ENCODE data around the gene ODF2L.

ODF2L gene, protein sequence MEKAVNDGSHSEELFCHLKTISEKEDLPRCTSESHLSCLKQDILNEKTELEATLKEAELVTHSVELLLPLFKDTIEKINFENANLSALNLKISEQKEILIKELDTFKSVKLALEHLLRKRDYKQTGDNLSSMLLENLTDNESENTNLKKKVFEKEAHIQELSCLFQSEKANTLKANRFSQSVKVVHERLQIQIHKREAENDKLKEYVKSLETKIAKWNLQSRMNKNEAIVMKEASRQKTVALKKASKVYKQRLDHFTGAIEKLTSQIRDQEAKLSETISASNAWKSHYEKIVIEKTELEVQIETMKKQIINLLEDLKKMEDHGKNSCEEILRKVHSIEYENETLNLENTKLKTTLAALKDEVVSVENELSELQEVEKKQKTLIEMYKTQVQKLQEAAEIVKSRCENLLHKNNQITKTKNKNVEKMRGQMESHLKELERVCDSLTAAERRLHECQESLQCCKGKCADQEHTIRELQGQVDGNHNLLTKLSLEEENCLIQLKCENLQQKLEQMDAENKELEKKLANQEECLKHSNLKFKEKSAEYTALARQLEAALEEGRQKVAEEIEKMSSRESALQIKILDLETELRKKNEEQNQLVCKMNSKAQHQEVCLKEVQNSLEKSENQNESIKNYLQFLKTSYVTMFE

GRCh38 chr1:86395751-86396497, at the start of gene ODF2L:
Gene ODF2L, minus strand, starts transcription at chr1:86396323. Its CDS starts 9,296 bp downstream, at chr1:86387027.
- DNase-seq: peak; percentile 88

DNA sequence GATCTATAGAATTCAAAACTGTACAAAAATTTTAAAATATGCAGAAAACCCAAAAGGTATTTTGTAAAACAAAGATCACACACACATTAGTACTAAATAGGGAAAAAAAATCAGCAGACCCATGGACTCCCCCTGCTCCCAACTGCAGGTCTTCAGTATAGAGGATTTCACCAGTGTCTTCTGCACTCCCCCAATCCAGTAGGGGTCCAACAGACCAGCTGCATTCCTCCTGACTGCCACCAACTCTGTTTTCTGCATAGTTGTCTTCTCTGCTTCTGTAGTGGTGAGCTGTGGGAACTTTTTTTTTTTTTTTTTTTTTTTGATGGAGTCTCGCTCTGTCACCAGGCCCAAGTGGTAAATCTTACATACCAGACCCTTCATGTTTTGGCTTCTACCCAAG, 49.8 kb upstream of the ODF2L start:
- DNase-seq: no peak

DNA sequence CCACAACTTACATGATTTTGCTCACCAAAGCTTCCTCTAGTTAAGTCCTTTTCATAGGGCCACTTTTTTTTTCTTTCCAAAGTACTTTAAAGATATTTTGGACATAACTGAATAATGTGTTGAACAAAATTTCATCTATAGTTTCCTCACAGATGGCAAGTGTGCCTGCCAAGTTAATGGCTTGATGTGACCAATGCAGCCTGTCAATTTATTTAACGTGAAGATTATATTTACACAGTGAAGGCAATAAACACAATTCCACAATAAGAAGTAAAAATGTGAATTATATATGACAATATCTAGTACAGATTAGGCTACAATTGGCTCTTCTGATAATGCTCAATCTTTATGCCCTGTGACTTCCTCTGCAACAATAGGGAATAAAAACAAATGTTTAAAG, 45.9 kb upstream of the ODF2L start:
- no peak for DNase-seq

GRCh38 chr1:86441581-86441980, 45.5 kb upstream of the ODF2L start:
- no peak for DNase-seq

DNA sequence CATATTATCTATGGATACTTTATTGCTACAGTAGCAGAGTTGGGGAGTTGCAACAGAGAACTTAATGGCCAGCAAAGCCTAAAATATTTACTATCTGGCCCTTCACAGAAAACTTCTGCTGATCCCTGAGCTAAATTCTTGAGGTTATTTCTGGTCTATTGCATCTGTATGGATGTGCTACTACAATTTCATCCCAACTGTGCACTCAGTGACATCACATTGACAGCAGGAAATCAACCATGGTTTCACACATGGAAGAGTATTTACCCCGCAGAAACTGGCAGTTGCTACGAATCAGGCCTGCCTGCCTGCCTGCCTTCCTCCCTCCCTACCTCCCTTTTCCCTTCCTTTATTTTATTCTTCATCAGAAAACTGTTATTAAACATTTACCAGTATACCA, 39.9 kb upstream of the ODF2L start:
- no peak for DNase-seq

DNA sequence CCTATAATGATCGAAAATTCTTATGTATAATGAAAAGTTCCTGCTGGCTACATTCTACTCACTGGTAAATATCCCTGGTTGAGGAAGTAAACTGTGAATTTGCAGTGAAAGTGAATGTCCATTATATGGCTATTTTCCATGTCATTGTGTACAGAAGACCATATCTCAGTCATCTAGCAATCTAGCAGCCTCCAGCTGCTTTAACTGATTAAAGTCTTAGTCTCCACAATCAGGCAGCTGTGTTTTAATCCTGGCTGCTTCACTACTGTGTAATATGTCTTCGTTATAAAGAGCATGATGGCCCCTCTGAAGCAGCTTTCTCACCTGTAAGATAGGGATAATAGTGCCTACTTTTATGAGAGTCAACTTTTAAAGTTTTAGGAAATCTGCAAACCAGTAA, 39.2 kb upstream of the ODF2L start:
- DNase-seq: no peak

- no peak for DNase-seq
These were observed 37.9 kb upstream of the ODF2L start for GRCh38 chr1:86434059-86434458.

- no peak for DNase-seq
These were observed 34.3 kb upstream of the ODF2L start for GRCh38 chr1:86430376-86430775.

DNA sequence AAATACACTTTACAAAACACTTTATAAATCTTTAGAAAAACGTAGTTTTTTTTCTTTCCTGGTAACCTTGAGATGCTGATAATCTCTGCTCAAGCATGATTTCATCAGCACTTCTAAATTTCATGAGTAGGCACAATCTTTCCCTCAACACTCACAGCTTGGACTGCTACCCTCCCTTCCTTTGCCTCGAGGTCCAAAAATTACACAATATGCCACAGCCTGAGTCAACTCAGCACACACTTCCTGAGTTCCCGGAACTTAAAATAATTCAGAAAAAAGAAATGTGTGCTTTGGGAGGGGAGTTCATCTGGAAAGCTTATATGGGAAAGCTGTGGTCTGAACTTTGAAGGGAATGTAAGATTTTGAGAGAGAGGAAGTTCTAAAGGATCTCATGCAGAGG, 33.7 kb upstream of the ODF2L start:
- DNase-seq: no peak

DNA sequence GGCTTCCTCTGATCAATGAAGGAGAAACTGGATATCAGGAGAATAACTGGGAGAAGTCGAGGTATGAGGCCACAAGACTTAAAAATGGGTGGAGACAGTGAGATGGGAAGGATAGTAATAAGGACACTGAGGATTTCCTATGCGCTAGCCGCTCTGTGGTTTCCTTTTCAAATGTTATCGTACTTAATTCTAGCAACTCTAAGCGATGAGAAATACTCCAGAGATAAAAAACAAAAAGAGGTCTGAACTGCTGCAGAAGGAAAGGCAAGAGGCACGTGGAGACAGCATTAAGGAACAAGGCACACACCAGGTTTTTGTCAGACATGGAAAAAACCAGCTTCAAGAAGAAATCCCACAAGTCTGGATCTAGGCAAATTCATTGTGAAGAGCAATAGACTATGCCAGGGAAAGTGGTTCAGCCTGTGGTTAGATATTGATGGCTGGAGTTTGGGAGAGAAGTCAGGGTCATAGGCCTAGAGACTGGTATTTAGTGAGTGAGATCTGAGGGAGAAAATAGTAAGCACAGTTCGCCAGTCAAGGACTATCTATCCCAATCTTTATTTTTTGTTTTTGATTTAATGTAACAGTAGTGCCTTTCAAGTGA, 33.1 kb upstream of the ODF2L start:
- DNase-seq: no peak

DNA sequence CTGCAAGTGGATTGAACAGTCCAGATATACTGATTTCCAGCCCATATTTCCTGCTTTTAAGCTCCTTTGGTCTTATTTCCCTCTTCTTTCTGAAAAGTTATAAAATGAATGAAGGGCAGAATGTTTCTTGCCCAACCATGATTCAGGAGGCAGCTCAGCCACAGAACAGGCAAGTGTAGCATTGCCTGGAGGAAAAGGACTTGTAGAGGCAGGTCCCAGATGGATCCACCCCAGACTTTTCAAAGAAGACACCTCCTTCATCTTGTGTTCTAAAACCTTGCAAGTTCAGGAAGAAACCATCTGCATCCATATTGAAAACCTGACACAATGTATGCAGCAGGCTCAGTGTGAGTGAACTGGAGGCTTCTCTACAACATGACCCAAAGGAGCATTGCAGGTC, 27.8 kb upstream of the ODF2L start, which contains the start of gene CLCA2:
Gene CLCA2, plus strand, starts transcription at position 299 of the 400 bp plus-strand sequence. Its CDS starts 77 bp downstream, at position 376.
- no peak for DNase-seq

GRCh38 chr1:86423473-86423872, 27.4 kb upstream of the ODF2L start:
- no peak for DNase-seq

DNA sequence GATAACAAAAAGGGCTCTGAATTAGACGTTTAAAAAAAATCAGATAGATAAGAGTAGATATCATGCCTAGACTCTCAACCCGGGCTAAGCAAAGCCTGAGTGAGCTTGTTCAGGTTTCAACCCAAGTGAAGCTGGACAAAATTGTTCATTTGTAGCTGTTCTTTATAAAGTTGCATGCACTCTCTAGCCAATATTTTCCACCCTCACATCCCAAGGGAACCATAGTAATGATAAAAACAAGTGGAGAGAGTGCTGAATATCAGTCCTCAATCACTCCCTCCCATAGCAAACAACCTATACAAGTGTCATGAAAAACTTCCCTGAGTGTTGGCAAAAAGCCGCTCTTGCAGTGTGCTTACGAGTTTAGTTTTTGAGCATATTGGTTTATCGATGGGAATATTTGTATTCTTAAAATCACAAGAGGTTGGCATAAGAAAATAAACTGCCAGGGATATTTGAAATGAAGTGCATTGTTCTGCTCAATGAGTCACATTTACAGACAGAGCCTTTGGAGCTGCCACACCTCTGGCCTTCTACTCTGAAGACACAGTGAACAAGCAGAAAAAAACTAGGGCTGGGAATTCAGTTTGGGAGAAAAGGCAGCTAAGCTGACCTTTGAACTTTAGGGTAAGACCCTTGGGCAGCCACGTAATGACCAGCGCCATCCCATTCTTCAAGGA, 25.6 kb upstream of the ODF2L start:
- no peak for DNase-seq

- peak; percentile 44 for DNase-seq
These were observed 23.3 kb upstream of the ODF2L start for GRCh38 chr1:86419277-86419903.

DNA sequence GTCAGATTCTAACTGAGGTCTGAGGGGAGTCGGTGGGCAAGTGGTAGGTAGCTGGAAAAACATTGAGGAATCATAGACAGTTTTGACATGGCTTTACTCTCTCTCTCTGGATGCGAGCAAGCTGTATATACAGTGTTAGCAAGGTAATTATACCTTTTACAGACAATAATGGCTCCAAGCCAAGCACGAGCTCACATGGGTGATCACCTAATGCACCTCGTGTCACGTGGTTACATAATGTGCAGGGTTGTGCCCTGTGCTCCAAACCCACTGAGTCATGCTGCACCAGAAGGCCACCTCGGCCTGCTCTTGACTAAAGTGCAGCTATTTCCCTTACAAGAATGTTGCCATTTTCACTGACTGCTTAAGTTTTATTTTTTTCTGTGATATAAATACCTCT, 20.2 kb upstream of the ODF2L start:
- no peak for DNase-seq

GRCh38 chr1:86410879-86411278, 14.8 kb upstream of the ODF2L start:
- no peak for DNase-seq

- DNase-seq: no peak
These were observed 13.4 kb upstream of the ODF2L start for GRCh38 chr1:86409416-86410021.

- no peak for DNase-seq
These were observed 371 bp upstream of the ODF2L start for GRCh38 chr1:86396498-86396890.

GRCh38 chr1:86394416-86394815, 1.7 kb downstream of the ODF2L start:
- DNase-seq: no peak

DNA sequence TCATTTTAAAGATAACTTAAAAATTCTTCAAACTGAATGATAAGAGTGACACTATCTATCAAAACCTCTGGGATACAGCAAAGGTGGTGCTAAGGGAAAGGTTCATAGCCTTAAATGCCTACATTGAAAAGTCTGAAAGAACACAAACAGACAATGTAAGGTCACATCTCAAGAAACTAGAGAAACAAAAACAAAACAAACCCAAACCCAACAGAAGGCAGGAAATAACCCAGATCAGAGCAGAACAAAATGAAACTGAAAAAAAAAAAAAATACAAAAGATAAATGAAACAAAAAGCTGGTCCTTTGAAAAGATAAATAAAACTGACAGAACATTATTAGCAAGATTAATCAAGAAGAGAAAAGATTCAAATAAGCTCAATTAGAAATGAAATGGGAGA, 6.8 kb downstream of the ODF2L start:
- DNase-seq: no peak

DNA sequence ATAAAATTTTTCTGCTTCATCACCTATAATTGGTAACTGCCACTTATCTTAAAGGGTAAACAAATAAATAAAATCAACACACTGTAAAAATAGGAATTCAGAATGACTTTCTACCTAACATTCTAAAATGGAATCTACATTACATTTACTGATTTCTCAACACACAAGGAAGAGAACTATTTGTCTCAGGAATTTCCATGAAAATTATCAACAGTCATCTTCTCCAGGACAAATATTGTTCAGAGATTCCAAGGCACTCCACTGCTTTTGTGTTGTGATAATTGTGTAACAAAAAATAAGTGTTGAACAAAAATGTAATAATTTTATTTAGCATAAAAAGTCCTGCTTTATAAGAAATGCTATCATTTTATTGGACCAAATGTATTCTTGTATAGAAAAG, 7.3 kb downstream of the ODF2L start:
- no peak for DNase-seq
